Heart right ventricle (tissue), 16 donors: ENCODE results near the gene TACR2. TPM values are rescaled to one million over a fixed set of nuclear protein-coding genes. Genes with fewer than 3 reads are reported as not detected.

Experiments
- ATAC-seq, 8 donors: fragments of 200-7000 bp; cut with Tn5 transposase; one replicate each; pipeline ENCODE4 v1.9.1; 2020; ENCODE audit warnings: mild to moderate bottlenecking in 8 of 8, moderate library complexity in 8 of 8, moderate number of reproducible peaks in 1 of 8
- DNase-seq, 2 donors: peaks; one replicate each; pipeline ENCODE4 v3.0.0-alpha.2; 2020
- H3K27ac ChIP-seq, 10 donors: fragments of 200-600 bp; sonication (generic) in 2 of 10; one replicate each; pipeline versions ENCODE4 v1.5.0 to v1.8.0; 2020 to 2022; ENCODE audit warnings: mild to moderate bottlenecking in 3 of 10
- H3K27me3 ChIP-seq, 7 donors: fragments of 200-600 bp; one replicate each; pipeline ENCODE4 v1.8.0; 2021 to 2022; ENCODE audit warnings: mild to moderate bottlenecking in 2 of 7
- H3K36me3 ChIP-seq, 9 donors: fragments of 200-600 bp; sonication (generic) in 1 of 9; one replicate each; pipeline versions ENCODE4 v1.5.0 to v1.8.0; 2020 to 2022; ENCODE audit warnings: mild to moderate bottlenecking in 2 of 9
- H3K4me1 ChIP-seq, 9 donors: fragments of 200-600 bp; sonication (generic) in 1 of 9; one replicate each; pipeline versions ENCODE4 v1.5.0 to v1.8.0; 2020 to 2022; ENCODE audit warnings: mild to moderate bottlenecking in 4 of 9
- H3K4me3 ChIP-seq, 10 donors: fragments of 200-600 bp; sonication (generic) in 2 of 10; one replicate each; pipeline versions ENCODE4 v1.5.0 to v1.8.0; 2020 to 2022; ENCODE audit warnings: mild to moderate bottlenecking in 7 of 10, moderate library complexity in 2 of 10
- H3K9me3 ChIP-seq, 11 donors: fragments of 200-600 bp in 10 of 11; sonication (generic) in 2 of 11; one replicate each; pipeline versions ENCODE4 v1.5.0 to v1.8.0; 2013 to 2022; ENCODE audit warnings: mild to moderate bottlenecking in 2 of 11, control low read depth in 1 of 11, moderate library complexity in 1 of 11
- CTCF ChIP-seq, 9 donors: fragments of 200-600 bp; sonication (generic) in 2 of 9; IDR thresholded peaks; one replicate each; pipeline versions ENCODE4 v1.5.0 to v1.8.0; 2021 to 2022; ENCODE audit warnings: antibody characterized with exemption in 9 of 9, mild to moderate bottlenecking in 5 of 9, moderate library complexity in 1 of 9
- WGBS, 2 donors: extraction: QIAGEN DNeasy Blood & Tissue Kit; methylation state at CpG; one replicate each; pipeline ENCODE4 v1.1.7; 2013; ENCODE audit warnings: inconsistent platforms in 1 of 2; 5-methylcytosine and 5-hydroxymethylcytosine counted together
- intact Hi-C, 10 donors: fragments of 100-400 bp; cut with DNase I; formaldehyde crosslinking; loops; one replicate each; pipeline versions ENCODE4 v1.11.1 to v1.14.2; 2022
- polyA plus RNA-seq, 2 donors: library from polyadenylated mRNA; stranded (reverse); fragments of 200-250 nt; gene quantifications; one replicate each; pipeline ENCODE4 v1.2.3, GENCODE V29; 2013
- total RNA-seq, 10 donors: library from RNA; stranded (reverse); fragmentation: NEBNext Ultra II Directional in 3 of 10; extraction: Animal tissue kit (Norgen Biotek cat#: 25700) in 3 of 10; gene quantifications; one replicate each; pipeline versions ENCODE4 v1.2.1 to v1.2.4, GENCODE V29; 2021 to 2023
- donor health status: Arrhythmogenic right ventricular cardiomyopathy.
- donor health status: ischemic (EF 13 %, LVEDD 7.1; RV severe dilation, severe dysfunction).
- donor health status: healthy with polysubstance abuse.
- donor health status: DM: no; HTN: yes; CAD: no.
- donor health status: DM: no; HTN: no; CAD: no.
- donor health status: ischemic (EF 25% LVEDD 6.9; RV normal size, moderate dysfunction).
- donor health status: ischemic (EF 25% LVEDD 5.7; RV mildly dilated, moderate dysfunction).
- donor health status: healthy.
- donor health status: DM: yes; HTN: yes; CAD: no.
- donor health status: Ischemic cardiomyopathy.
- donor health status: ischemic (EF 35%, LVEDD 5.7; RV mildly dilated, moderate dysfunction).
- donor health status: nonischemic (EF 11% LVEDD 7.7; RV severe dilation, severe dysfunction).
- donor health status: DM: yes; HTN: yes; CAD: no.
- donor health status: PGD.
- donor health status: ischemic (EF 29% LVEDD 5.4; RV normal size, mild dysfunction).
- donor health status: nonischemic (EF 23%, LVEDD 6.1; RV moderate dilation, normal function).

The TACR2 gene
- total and polyA plus RNA-seq, 12 donors, result 0.13 to 0.93 (median 0.20) TPM; not detected in 3

- Histone ChIP-seq H3K27ac (peak overlapping the region; percentile 32 to 93 (median 78)), H3K27me3 (no peaks in the 10 kb centered on the region), H3K4me3 (no peak overlapping the region), H3K36me3 (peaks cover 0 to 15% (median 0%) of the 10 kb centered on the region in 9 donors), H3K9me3 (no peaks in the 10 kb centered on the region), H3K4me1 (peaks cover 8 to 92% (median 65%) of the 10 kb centered on the region in 9 donors)
- intact Hi-C loops, result loop anchor here in 1 of 10 donors (10.0 kb wide), 1 partner anchor 45 kb away; no protein-coding TSS in a partner anchor
- 79% methylated on average over 12 of the region's 12 CpGs for WGBS, 2 donors
- no peak for ATAC-seq
- no peak for DNase-seq
- TF ChIP-seq CTCF (IDR thresholded peaks at IDR 0.05), result no peak
Measured at GRCh38 chr10:69459893-69460575, 43.3 kb upstream of the TACR2 start.

GRCh38 chr10:69459101-69459790 lies 42.5 kb upstream of the TACR2 start:
- no peak for TF ChIP-seq CTCF (IDR thresholded peaks at IDR 0.05)
- no peaks in the 10 kb centered on the region for H3K27me3 ChIP-seq
- no peak overlapping the region for H3K4me3 ChIP-seq
- H3K27ac ChIP-seq, result peak overlapping the region in 9 of 10 donors; percentile 61 to 93 (median 78)
- DNase-seq, result no peak
- ATAC-seq, result no peak
- peaks cover 4 to 92% (median 57%) of the 10 kb centered on the region in 9 donors for H3K4me1 ChIP-seq
- no peaks in the 10 kb centered on the region for H3K9me3 ChIP-seq
- H3K36me3 ChIP-seq, result peaks cover 0 to 15% (median 0%) of the 10 kb centered on the region in 9 donors
- WGBS, 2 donors, result 70 to 78% methylated on average over 8 of the region's 8 CpGs
- intact Hi-C loops, result loop anchor here in 1 of 10 donors (10.0 kb wide), 1 partner anchor 46 kb away; no protein-coding TSS in a partner anchor

GRCh38 chr10:69458430-69459100 lies 41.8 kb upstream of the TACR2 start:
- Histone ChIP-seq H3K27me3 (no peaks in the 10 kb centered on the region), H3K4me1 (peaks cover 4 to 89% (median 55%) of the 10 kb centered on the region in 9 donors), H3K9me3 (no peaks in the 10 kb centered on the region), H3K27ac (peak overlapping the region in 9 of 10 donors; percentile 7 to 93 (median 46)), H3K4me3 (no peak overlapping the region), H3K36me3 (peaks cover 0 to 15% (median 0%) of the 10 kb centered on the region in 9 donors)
- 76 to 82% methylated on average over 10 of the region's 10 CpGs for WGBS, 2 donors
- no peak for TF ChIP-seq CTCF (IDR thresholded peaks at IDR 0.05)
- intact Hi-C loops, result loop anchor here in 1 of 10 donors (10.0 kb wide), 1 partner anchor 46 kb away; no protein-coding TSS in a partner anchor
- no peak for DNase-seq
- peak in 1 of 8 donors; percentile 40 for ATAC-seq

GRCh38 chr10:69457771-69458237 lies 41.1 kb upstream of the TACR2 start:
- Histone ChIP-seq H3K4me1 (peaks cover 4 to 89% (median 51%) of the 10 kb centered on the region in 9 donors), H3K27ac (peak overlapping the region in 9 of 10 donors; percentile 7 to 93 (median 46)), H3K4me3 (no peak overlapping the region), H3K36me3 (peaks cover 0 to 15% (median 0%) of the 10 kb centered on the region in 9 donors), H3K27me3 (peaks cover 0 to under 1% (median 0%) of the 10 kb centered on the region in 7 donors), H3K9me3 (no peaks in the 10 kb centered on the region)
- 64 to 68% methylated on average over 5 of the region's 5 CpGs for WGBS, 2 donors
- DNase-seq (no peak), ATAC-seq (no peak)
- TF ChIP-seq CTCF (IDR thresholded peaks at IDR 0.05), result no peak
- intact Hi-C loops, result loop anchor here in 1 of 10 donors (10.0 kb wide), 1 partner anchor 47 kb away; no protein-coding TSS in a partner anchor
